H1 (cell line): Measurements from ENCODE around the gene CSKMT. TPM values are rescaled to one million over a fixed set of nuclear protein-coding genes. Genes with fewer than 3 reads are reported as not detected.

Experiments
- CTCF ChIA-PET: fragments of 300-600 bp; sonication (Branson Sonifier 250); formaldehyde crosslinking; loops from one replicate; lab custom pipeline; 2021; ENCODE audit not compliant: partially characterized antibody; lab: Charles Lee
- POLR2A ChIA-PET: fragments of 300-600 bp; sonication (Branson Sonifier 250); formaldehyde crosslinking; loops from one replicate; lab custom pipeline; 2021; ENCODE audit warnings: inconsistent platforms; ENCODE audit not compliant: partially characterized antibody; lab: Charles Lee
- DNase-seq, 2 experiments: peaks; one replicate each; pipeline versions ENCODE4 v3.0.0 to v3.0.0-alpha.2; 2010 to 2022; ENCODE audit warnings: low spot score in 2 of 2, low read depth in 1 of 2, mixed read lengths in 1 of 2
- FAIRE-seq: peaks from 2 replicates; lab custom pipeline; 2011; peaks lifted over from hg19 to GRCh38; lab: Jason Lieb, UNC
- H2AFZ ChIP-seq: 2 replicates; pipeline ENCODE4 v1.8.1; 2012; ENCODE audit warnings: low read length, inconsistent platforms
- H2AK5ac ChIP-seq: 2 replicates; pipeline ENCODE4 v1.6.1; 2013; ENCODE audit warnings: low read depth, low read length
- H2BK120ac ChIP-seq: replicated peaks from 2 replicates; pipeline ENCODE3; 2013; ENCODE audit warnings: low read depth, low read length, inconsistent platforms
- H2BK12ac ChIP-seq: 2 replicates; pipeline ENCODE4 v1.6.1; 2013; ENCODE audit warnings: low read depth, low read length
- H2BK15ac ChIP-seq: 2 replicates; pipeline ENCODE4 v1.6.1; 2013; ENCODE audit warnings: low read length
- H2BK20ac ChIP-seq: 2 replicates; pipeline ENCODE4 v1.6.1; 2013; ENCODE audit warnings: low read length
- H2BK5ac ChIP-seq: 2 replicates; pipeline ENCODE4 v1.6.1; 2013; ENCODE audit warnings: low read depth, low read length
- H3K14ac ChIP-seq: 2 replicates; pipeline ENCODE4 v1.6.1; 2013; ENCODE audit warnings: inconsistent platforms; ENCODE audit not compliant: insufficient read length
- H3K18ac ChIP-seq: 2 replicates; pipeline ENCODE4 v1.6.1; 2013; ENCODE audit warnings: low read length; ENCODE audit errors: extremely low read depth
- H3K23ac ChIP-seq: 2 replicates; pipeline ENCODE4 v1.6.1; 2013; ENCODE audit warnings: inconsistent platforms; ENCODE audit not compliant: insufficient read length
- H3K23me2 ChIP-seq: 2 replicates; pipeline ENCODE4 v1.6.1; 2013; ENCODE audit warnings: low read depth, low read length
- H3K27ac ChIP-seq: 2 replicates; pipeline ENCODE4 v1.6.1; 2011; ENCODE audit warnings: low read depth, low read length, inconsistent platforms
- H3K27me3 ChIP-seq, 4 experiments: replicated peaks in 1 of 4; 1 replicate in 1 of 4; 2 replicates in 3 of 4; pipeline versions ENCODE4 v1.6.1 to v1.8.1; 2011 to 2013; ENCODE audit warnings: low read length in 3 of 4, mild to moderate bottlenecking in 3 of 4, inconsistent platforms in 2 of 4, mixed read lengths in 2 of 4, moderate library complexity in 1 of 4; ENCODE audit not compliant: control insufficient read depth in 3 of 4, insufficient read depth in 3 of 4; ENCODE audit errors: extremely low read depth in 1 of 4
- H3K36me3 ChIP-seq, 4 experiments: 2 replicates each; pipeline versions ENCODE4 v1.6.1 to v1.8.1; 2011 to 2013; ENCODE audit warnings: mild to moderate bottlenecking in 4 of 4, low read length in 3 of 4, moderate library complexity in 2 of 4, control low read depth in 1 of 4, inconsistent platforms in 1 of 4; ENCODE audit not compliant: insufficient read depth in 4 of 4, control insufficient read depth in 2 of 4
- H3K4ac ChIP-seq: replicated peaks from 2 replicates; pipeline ENCODE3; 2013; ENCODE audit warnings: low read length, low read depth, mixed read lengths, inconsistent platforms; ENCODE audit not compliant: insufficient read length
- H3K4me1 ChIP-seq, 4 experiments: replicated peaks in 1 of 4; 1 replicate in 1 of 4; 2 replicates in 3 of 4; pipeline versions ENCODE4 v1.6.1 to v1.8.1; 2011 to 2013; ENCODE audit warnings: low read length in 3 of 4, inconsistent platforms in 2 of 4, mixed read lengths in 1 of 4; ENCODE audit not compliant: insufficient read depth in 4 of 4, control insufficient read depth in 3 of 4
- H3K4me2 ChIP-seq, 2 experiments: 2 replicates each; pipeline versions ENCODE4 v1.6.1 to v1.8.1; 2011 to 2013; ENCODE audit warnings: low read depth in 2 of 2, low read length in 2 of 2, control low read depth in 1 of 2, inconsistent platforms in 1 of 2, mild to moderate bottlenecking in 1 of 2; ENCODE audit not compliant: insufficient read depth in 1 of 2
- H3K4me3 ChIP-seq, 4 experiments: fragments of 200-600, 300-600 bp in 1 of 4; sonication (generic), shearing (Covaris generic), sonication (Bioruptor Twin) in 1 of 4; 2 replicates each; pipeline versions ENCODE4 v1.5.1 to v1.8.1; 2011 to 2016; ENCODE audit warnings: low read length in 4 of 4, low read depth in 3 of 4, control low read depth in 2 of 4, inconsistent platforms in 2 of 4, mild to moderate bottlenecking in 2 of 4, mixed read lengths in 1 of 4, moderate library complexity in 1 of 4; ENCODE audit not compliant: insufficient read depth in 2 of 4; ENCODE audit errors: extremely low read depth in 1 of 4
- H3K56ac ChIP-seq: replicated peaks from 2 replicates; pipeline ENCODE3; 2013; ENCODE audit warnings: low read depth, mild to moderate bottlenecking, mixed read lengths, low read length, inconsistent platforms; ENCODE audit not compliant: insufficient read length
- H3K79me1 ChIP-seq: 2 replicates; pipeline ENCODE4 v1.6.1; 2013; ENCODE audit warnings: low read depth, low read length, control low read depth
- H3K79me2 ChIP-seq, 2 experiments: 2 replicates each; pipeline versions ENCODE4 v1.6.1 to v1.8.1; 2012 to 2013; ENCODE audit warnings: low read length in 2 of 2, mild to moderate bottlenecking in 2 of 2, inconsistent platforms in 1 of 2; ENCODE audit not compliant: insufficient read depth in 2 of 2, control insufficient read depth in 1 of 2
- H3K9ac ChIP-seq, 4 experiments: replicated peaks in 1 of 4; 1 replicate in 1 of 4; 2 replicates in 3 of 4; pipeline versions ENCODE4 v1.6.1 to v1.8.1; 2011 to 2013; ENCODE audit warnings: low read depth in 3 of 4, low read length in 3 of 4, control low read depth in 2 of 4, mild to moderate bottlenecking in 2 of 4, moderate library complexity in 2 of 4, inconsistent platforms in 1 of 4; ENCODE audit errors: extremely low read depth in 1 of 4
- H3K9me3 ChIP-seq, 2 experiments: 2 replicates each; pipeline versions ENCODE4 v1.6.1 to v1.8.1; 2012 to 2013; ENCODE audit warnings: mild to moderate bottlenecking in 2 of 2, moderate library complexity in 2 of 2, control low read depth in 1 of 2, inconsistent platforms in 1 of 2, low read depth in 1 of 2, low read length in 1 of 2, mixed read lengths in 1 of 2; ENCODE audit not compliant: insufficient read depth in 2 of 2
- H4K20me1 ChIP-seq, 2 experiments: replicated peaks in 1 of 2; 2 replicates each; pipeline versions ENCODE3 to v1.8.1; 2011 to 2013; ENCODE audit warnings: inconsistent platforms in 2 of 2, low read length in 2 of 2, mild to moderate bottlenecking in 1 of 2; ENCODE audit not compliant: insufficient read depth in 2 of 2, control insufficient read depth in 1 of 2
- H4K5ac ChIP-seq: 2 replicates; pipeline ENCODE4 v1.6.1; 2013; ENCODE audit warnings: low read length, low read depth, mixed read lengths, inconsistent platforms; ENCODE audit not compliant: insufficient read length
- H4K8ac ChIP-seq: 2 replicates; pipeline ENCODE4 v1.8.0; 2013; ENCODE audit warnings: mild to moderate bottlenecking, moderate library complexity, low read length, inconsistent platforms; ENCODE audit not compliant: insufficient read depth; ENCODE audit errors: extremely low read depth
- H4K91ac ChIP-seq: replicated peaks from 2 replicates; pipeline ENCODE3; 2013; ENCODE audit warnings: low read length, mixed read lengths, inconsistent platforms; ENCODE audit not compliant: insufficient read length
- ASH2L ChIP-seq: fragments of 200-600, 300-600 bp; sonication (generic); IDR thresholded peaks from one replicate; pipeline ENCODE4 v1.7.1; 2017; ENCODE audit warnings: low read length
- MAX ChIP-seq: IDR thresholded peaks from 2 replicates; pipeline ENCODE4 v1.6.1; 2012; ENCODE audit warnings: inconsistent platforms
- YY1 ChIP-seq: IDR thresholded peaks from 2 replicates; pipeline ENCODE4 v1.6.1; 2011; ENCODE audit warnings: low read depth, mild to moderate bottlenecking, low read length
- WGBS, 2 experiments: shearing (Covaris generic) in 1 of 2; methylation state at CpG; one replicate each; pipeline versions ENCODE4 v1.1.6 to v1.1.7; 2013 to 2015; ENCODE audit warnings: low lambda C conversion rate in 2 of 2, mixed read lengths in 2 of 2, inconsistent platforms in 1 of 2, low coverage in 1 of 2, missing lambda C conversion rate in 1 of 2; ENCODE audit not compliant: insufficient replicate concordance in 2 of 2, insufficient coverage in 1 of 2, insufficient read length in 1 of 2; ENCODE audit errors: extremely low coverage in 1 of 2, missing lambda C conversion rate in 1 of 2; 5-methylcytosine and 5-hydroxymethylcytosine counted together
- polyA plus RNA-seq, 7 experiments: library from polyadenylated mRNA; depleted of rRNA in 3 of 7; stranded (reverse) in 5 of 7; unstranded in 2 of 7; fragments of >200 nt in 5 of 7; fragments of 200-250 nt in 2 of 7; gene quantifications; 1 replicate in 5 of 7; 2 replicates in 1 of 7; 4 replicates in 1 of 7; pipeline versions ENCODE4 v1.2.1 to v1.2.3, GENCODE V29; 2011 to 2013; ENCODE audit warnings: missing spikeins in 2 of 7, mixed read lengths in 2 of 7
- total RNA-seq: library from RNA; stranded (reverse); fragmentation: NEBNext Ultra II Directional; extraction: Animal tissue kit (Norgen Biotek cat#: 25700); gene quantifications from 2 replicates; pipeline ENCODE4 v1.2.1, GENCODE V29; 2021
- TF ChIP-seq, protein P1 (sequence below): IDR thresholded peaks from 2 replicates; pipeline ENCODE4 v1.6.1; 2012; ENCODE audit warnings: inconsistent platforms

CSKMT gene
- total and polyA plus RNA-seq, 2 of the 8 experiments (the other 6 are each of a cell fraction or from before 2014, with no cell fraction given), result 12.0 to 66.1 TPM

DNA sequence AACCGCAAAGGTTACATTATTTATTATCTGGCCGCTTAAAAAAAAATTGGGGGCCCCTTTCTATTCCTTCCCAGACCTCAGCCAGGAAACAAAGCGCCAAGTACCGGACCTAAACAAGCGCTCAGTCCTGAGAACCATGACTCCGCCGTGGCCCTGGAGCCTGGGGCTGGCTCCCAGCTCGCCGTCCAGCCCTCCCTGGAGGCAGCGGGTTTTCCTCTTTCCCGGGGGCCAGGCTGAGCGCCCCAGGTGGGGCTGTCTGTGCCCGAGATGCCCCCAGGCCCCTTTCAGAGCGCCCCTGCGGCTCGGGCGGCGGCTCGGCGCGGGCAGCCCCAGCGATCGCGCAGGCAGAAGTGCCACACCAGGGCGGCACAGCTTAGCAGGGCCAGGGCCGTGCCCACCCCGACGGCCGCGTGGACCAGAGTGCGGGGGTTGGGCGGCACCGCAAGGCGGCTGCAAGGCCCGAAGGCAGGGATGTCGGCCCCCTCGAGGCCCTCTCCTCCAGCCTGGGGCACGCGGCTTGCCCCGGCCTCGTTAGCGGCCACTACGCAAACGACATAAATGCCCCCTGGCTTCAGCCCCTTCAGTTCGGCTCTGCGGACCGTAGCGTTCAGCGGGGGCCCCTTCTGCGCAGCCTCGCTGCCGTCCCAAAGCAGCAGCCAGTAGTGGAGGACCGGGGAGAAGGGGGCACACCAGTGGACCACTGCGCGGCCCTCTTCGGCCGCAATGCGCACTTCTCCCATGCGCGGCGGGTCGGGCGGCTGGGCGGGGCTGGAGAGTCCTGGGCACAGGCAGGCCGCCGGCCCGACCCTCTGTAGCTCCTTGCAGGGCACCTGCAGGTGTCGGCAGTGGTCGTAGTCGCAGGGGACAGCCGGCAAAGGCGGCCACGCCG lies 22.6 kb downstream of the CSKMT start:
- Histone ChIP-seq H3K4me2 (peak overlapping the region in 1 of 2 experiments; percentile 1; a peak in 1 of 4 replicates), H4K91ac (no peak overlapping the region), H2AK5ac (no peak overlapping the region), H3K9ac (no peak overlapping the region)
- TF ChIP-seq, protein P1, sequence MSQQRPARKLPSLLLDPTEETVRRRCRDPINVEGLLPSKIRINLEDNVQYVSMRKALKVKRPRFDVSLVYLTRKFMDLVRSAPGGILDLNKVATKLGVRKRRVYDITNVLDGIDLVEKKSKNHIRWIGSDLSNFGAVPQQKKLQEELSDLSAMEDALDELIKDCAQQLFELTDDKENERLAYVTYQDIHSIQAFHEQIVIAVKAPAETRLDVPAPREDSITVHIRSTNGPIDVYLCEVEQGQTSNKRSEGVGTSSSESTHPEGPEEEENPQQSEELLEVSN, result peak; percentile 65
- TF ChIP-seq ASH2L, result peak; percentile 30
- TF ChIP-seq MAX, result peak; percentile 82
- TF ChIP-seq YY1, result no peak
- TF ChIP-seq, all 59 proteins: peak for 3
- no peak overlapping the region for H3K4ac ChIP-seq
- no peak overlapping the region for H3K23ac ChIP-seq
- no peaks in the 10 kb centered on the region for H3K79me1 ChIP-seq
- H3K36me3 ChIP-seq, result peaks cover 9 to 22% (median 20%) of the 10 kb centered on the region in 4 experiments; a peak in 6 of 8 replicates
- peaks cover 0 to 6% of the 10 kb centered on the region in 2 experiments for H4K20me1 ChIP-seq
- WGBS, 2 experiments, result 85% methylated on average over 41 of the region's 74 CpGs; no CpG with 5 or more reads in 1 of the 2 experiments
- no peak overlapping the region for H2BK20ac ChIP-seq
- H3K4me1 ChIP-seq, result peaks cover 0 to 4% (median 0%) of the 10 kb centered on the region in 4 experiments; a peak in 2 of 7 replicates
- H3K4me3 ChIP-seq, result no peak overlapping the region
- H3K14ac ChIP-seq, result no peak overlapping the region
- no peak overlapping the region for H2BK5ac ChIP-seq
- POLR2A ChIA-PET, result interaction anchor here (0.6 to 61.4 kb wide), 12 partner anchors 8 to 295 kb away, joined by 3 to 2041 read pairs (median 3); partner anchors contain the start of genes B3GAT3, BSCL2, C11orf98 and CSKMT
- no peak overlapping the region; the same call in 1 of the 2 replicates for H2AFZ ChIP-seq
- FAIRE-seq, result no peak
- H3K79me2 ChIP-seq, result no peaks in the 10 kb centered on the region
- no peak overlapping the region for H2BK120ac ChIP-seq
- no peak overlapping the region for H3K27ac ChIP-seq
- no peaks in the 10 kb centered on the region for H3K9me3 ChIP-seq
- no peak overlapping the region for H4K5ac ChIP-seq
- H2BK12ac ChIP-seq, result no peak overlapping the region
- CTCF ChIA-PET, result interaction anchor here (0.9 to 4.8 kb wide), 6 partner anchors 11 to 76 kb away, joined by 3 to 35 read pairs (median 4); partner anchors contain the start of genes BSCL2 and GNG3
- no peak for DNase-seq
- no peaks in the 10 kb centered on the region for H3K23me2 ChIP-seq
- H2BK15ac ChIP-seq, result no peak overlapping the region
- H3K27me3 ChIP-seq, result no peaks in the 10 kb centered on the region
- peak overlapping the region; percentile 88 for H4K8ac ChIP-seq
- no peak overlapping the region for H3K56ac ChIP-seq
- no peak overlapping the region for H3K18ac ChIP-seq
